AG09309 (cell line): ENCODE results near the gene WHRN.
A peak's percentile ranks its signal among the peaks of the same experiment; 100 is the strongest.

Experiments used
- DNase-seq: peaks from one replicate; pipeline ENCODE4 v3.0.0-alpha.2; 2010; ENCODE audit warnings: low read depth
- H3K4me3 ChIP-seq: 2 replicates; pipeline ENCODE4 v1.5.1; 2011; ENCODE audit warnings: mild to moderate bottlenecking, low read depth, low read length, moderate library complexity; ENCODE audit not compliant: control insufficient read depth
- TF ChIP-seq, protein P1 (sequence below): IDR thresholded peaks from 2 replicates; pipeline ENCODE4 v1.5.1; 2011; ENCODE audit warnings: mild to moderate bottlenecking, low read depth, low read length, inconsistent platforms; ENCODE audit not compliant: insufficient read depth, control insufficient read depth; ENCODE audit errors: missing control alignments

Gene WHRN

DNA sequence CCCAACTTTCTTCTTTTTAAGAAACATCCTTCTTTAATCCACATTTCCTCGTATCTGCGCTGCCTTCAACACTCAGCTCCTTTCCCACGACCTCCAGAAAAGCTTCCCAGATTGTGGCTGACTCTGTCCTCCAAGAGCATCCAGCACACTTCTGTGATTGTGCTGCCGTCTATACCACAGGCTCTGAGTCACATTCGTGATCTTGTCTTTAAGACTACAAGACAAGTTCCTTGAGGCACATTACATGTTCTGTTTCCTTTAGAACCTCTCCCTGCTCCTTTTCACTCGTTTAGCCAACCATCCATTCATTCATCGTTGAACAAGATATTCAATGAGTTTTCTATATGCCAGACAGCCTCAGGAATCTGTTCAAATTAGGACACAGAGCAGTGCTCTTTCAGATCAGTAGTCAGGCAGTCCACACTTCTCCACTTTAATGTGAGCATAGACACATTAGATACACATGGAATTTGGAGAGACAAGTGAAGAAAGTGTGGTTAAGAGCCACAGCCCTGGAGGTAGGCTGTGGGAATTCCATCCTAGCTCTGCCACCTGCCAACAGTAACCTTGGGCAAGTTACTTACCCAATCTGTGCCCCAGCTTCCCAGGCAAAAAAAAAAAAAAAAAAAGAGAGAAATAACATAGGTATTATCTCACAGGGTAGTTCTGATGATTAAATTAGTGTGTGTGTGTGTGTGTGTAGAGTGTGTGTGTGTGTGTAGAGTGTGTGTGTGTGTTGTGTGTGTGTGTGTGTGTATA is 18.9 kb downstream of the WHRN start:
- no peak for DNase-seq
- no peak overlapping the region for H3K4me3 ChIP-seq
- TF ChIP-seq, protein P1, sequence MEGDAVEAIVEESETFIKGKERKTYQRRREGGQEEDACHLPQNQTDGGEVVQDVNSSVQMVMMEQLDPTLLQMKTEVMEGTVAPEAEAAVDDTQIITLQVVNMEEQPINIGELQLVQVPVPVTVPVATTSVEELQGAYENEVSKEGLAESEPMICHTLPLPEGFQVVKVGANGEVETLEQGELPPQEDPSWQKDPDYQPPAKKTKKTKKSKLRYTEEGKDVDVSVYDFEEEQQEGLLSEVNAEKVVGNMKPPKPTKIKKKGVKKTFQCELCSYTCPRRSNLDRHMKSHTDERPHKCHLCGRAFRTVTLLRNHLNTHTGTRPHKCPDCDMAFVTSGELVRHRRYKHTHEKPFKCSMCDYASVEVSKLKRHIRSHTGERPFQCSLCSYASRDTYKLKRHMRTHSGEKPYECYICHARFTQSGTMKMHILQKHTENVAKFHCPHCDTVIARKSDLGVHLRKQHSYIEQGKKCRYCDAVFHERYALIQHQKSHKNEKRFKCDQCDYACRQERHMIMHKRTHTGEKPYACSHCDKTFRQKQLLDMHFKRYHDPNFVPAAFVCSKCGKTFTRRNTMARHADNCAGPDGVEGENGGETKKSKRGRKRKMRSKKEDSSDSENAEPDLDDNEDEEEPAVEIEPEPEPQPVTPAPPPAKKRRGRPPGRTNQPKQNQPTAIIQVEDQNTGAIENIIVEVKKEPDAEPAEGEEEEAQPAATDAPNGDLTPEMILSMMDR: no peak

DNA sequence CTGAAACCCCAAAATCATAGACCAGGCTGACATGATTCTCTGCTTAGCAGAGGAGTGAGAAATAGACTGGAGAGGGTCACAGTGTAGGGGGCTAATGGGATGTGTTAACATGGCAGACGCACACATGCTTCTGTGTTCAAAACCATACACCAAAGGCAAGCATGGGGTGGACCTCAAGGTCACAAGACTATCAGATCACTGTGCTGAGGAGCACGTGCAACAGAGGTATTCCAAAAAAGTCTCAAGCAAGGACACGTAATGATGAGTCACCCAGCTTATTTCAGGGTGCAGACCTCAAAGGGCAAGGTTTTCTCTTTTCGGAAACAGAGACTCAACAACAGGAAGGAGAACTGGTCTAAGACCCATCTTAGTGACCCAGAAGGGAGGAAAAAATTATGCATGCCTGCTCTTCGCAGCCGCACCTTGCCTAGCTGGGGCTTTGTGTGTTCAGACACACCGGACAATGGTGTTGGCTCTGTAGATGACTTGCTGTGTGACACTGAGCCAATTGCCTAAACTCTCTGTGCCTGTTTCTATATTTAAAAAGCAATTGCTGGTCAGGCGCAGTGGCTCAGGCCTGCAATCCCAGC is 20.3 kb downstream of the WHRN start:
- DNase-seq: peak; percentile 18
- H3K4me3 ChIP-seq: no peak overlapping the region
- TF ChIP-seq, protein P1: no peak

DNA sequence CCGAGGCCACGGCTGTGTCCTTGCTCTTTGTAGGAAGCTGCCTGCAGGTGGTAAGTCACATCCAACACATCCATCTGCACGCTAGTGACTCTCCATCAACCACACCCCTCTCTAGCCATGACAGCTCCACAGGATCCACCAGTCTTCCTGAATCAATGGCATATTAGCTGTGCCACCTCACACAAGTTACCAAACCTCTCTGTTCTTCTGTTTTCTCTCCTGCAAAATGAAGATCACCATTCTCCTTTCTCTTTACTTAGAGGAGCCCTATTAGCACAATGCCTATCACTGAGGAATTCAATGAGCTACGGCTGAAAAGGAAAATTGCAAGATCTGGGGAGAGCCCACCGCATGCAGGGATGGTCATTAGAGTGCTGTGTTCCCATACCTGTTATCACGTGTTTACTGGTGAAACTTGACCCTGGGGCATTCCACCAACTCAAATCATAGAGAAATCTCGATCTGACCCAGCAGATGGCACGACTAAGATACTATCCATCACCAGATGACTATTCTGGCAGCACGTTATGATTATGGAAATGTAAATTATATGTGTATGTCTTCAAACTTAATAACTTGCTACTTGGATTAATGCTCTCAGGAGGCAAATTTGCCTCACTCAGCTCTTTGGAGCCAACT is 20.9 kb downstream of the WHRN start:
- DNase-seq: no peak
- no peak overlapping the region for H3K4me3 ChIP-seq
- TF ChIP-seq, protein P1: no peak

- TF ChIP-seq, protein P1: no peak
- H3K4me3 ChIP-seq: no peak overlapping the region
- no peak for DNase-seq
Measured at GRCh38 chr9:114483499-114483898, 21.8 kb downstream of the WHRN start.

DNA sequence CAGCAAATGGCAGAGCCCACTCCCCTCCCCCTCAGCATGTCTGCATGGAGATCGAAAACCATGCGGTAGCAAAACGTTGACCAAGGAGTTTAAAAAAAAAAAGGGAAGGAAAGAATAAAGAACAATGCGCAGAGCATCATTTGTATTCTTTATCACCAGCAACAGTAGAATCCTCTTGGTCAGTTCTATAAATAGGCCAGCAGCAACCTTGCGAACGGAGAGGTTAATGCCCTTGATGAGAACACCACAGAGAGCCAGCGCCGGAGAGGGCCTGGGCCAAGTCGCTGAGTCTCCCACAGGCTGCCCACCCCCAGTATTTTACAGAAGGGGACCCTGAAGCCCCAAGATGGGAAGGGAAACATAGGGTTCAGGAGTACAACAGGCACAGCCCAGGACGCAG is 22.7 kb downstream of the WHRN start:
- H3K4me3 ChIP-seq: no peak overlapping the region
- no peak for DNase-seq
- TF ChIP-seq, protein P1: no peak

GRCh38 chr9:114481789-114482188 is 23.5 kb downstream of the WHRN start:
- H3K4me3 ChIP-seq: no peak overlapping the region
- no peak for DNase-seq
- TF ChIP-seq, protein P1: no peak
